NB4 (cell line): ENCODE data around the gene CHERP.
A peak's percentile ranks its signal among the peaks of the same experiment; 100 is the strongest.

Experiments
- DNase-seq: peaks from one replicate; pipeline ENCODE4 v3.0.0; 2010; ENCODE audit warnings: low read depth
- H3K4me3 ChIP-seq: one replicate; pipeline ENCODE4 v1.5.1; 2011; ENCODE audit warnings: mild to moderate bottlenecking, low read depth, low read length, moderate library complexity
- CTCF ChIP-seq: IDR thresholded peaks from one replicate; pipeline ENCODE4 v1.5.1; 2012; ENCODE audit warnings: low read depth, low read length
- MAX ChIP-seq: IDR thresholded peaks from 2 replicates; pipeline ENCODE4 v1.6.1; 2011; ENCODE audit warnings: low read depth, low read length
- MYC ChIP-seq: IDR thresholded peaks from 2 replicates; pipeline ENCODE4 v1.6.1; 2011; ENCODE audit warnings: low read depth, low read length
- POLR2A ChIP-seq: IDR thresholded peaks from 2 replicates; pipeline ENCODE4 v1.6.1; 2011; ENCODE audit warnings: mild to moderate bottlenecking; ENCODE audit not compliant: insufficient read length; ENCODE audit errors: extremely low read depth

The CHERP gene

GRCh38 chr19:16586991-16587832 lies 45.0 kb upstream of the CHERP start:
- peak; percentile 91 for DNase-seq
- H3K4me3 ChIP-seq = peak overlapping the region; percentile 48
- TF ChIP-seq MAX (peak; percentile 86), MYC (peak; percentile 81; the same call in 1 of the 2 replicates), POLR2A (no peak), CTCF (no peak)

GRCh38 chr19:16586477-16586871 lies 44.2 kb upstream of the CHERP start:
- TF ChIP-seq MAX (no peak), MYC (no peak), CTCF (no peak), POLR2A (no peak)
- H3K4me3 ChIP-seq = no peak overlapping the region
- no peak for DNase-seq

GRCh38 chr19:16585808-16586476 lies 43.7 kb upstream of the CHERP start:
- TF ChIP-seq MYC (no peak), MAX (no peak), CTCF (no peak), POLR2A (no peak)
- peak; percentile 67 for DNase-seq
- no peak overlapping the region for H3K4me3 ChIP-seq

GRCh38 chr19:16585094-16585801 lies 43.0 kb upstream of the CHERP start:
- no peak for DNase-seq
- peak overlapping the region; percentile 41 for H3K4me3 ChIP-seq
- TF ChIP-seq POLR2A = no peak
- TF ChIP-seq MYC = no peak
- TF ChIP-seq CTCF = no peak
- no peak for TF ChIP-seq MAX

- TF ChIP-seq CTCF = no peak
- peak; percentile 49 for TF ChIP-seq POLR2A
- TF ChIP-seq MYC = peak; percentile 93
- peak; percentile 96 for TF ChIP-seq MAX
- peak overlapping the region; percentile 41 for H3K4me3 ChIP-seq
- peak; percentile 92 for DNase-seq
These were observed 42.2 kb upstream of the CHERP start for GRCh38 chr19:16584248-16585093.
